Calu3 (cell line): Measurements from ENCODE around the gene DUSP22. TPM values are rescaled to one million over a fixed set of nuclear protein-coding genes. Genes with fewer than 3 reads are reported as not detected.

Source experiments
- BruUV-seq: library from RNA; stranded (reverse); fragments of 400-500 nt; replicated peaks from 2 replicates; lab custom pipeline; 2021; lab: Mats Ljungman, UMichigan
- CTCF ChIA-PET: fragments of 300-600 bp; sonication (Branson Sonifier 250); formaldehyde crosslinking; loops from one replicate; lab custom pipeline; 2022; ENCODE audit warnings: antibody characterized with exemption; lab: Charles Lee
- DNase-seq: peaks from one replicate; pipeline ENCODE4 v3.0.0; 2022
- H3K27ac Mint-ChIP-seq: one replicate; pipeline ENCODE4 v1.8.0; 2022; ENCODE audit warnings: mixed read lengths; ENCODE audit not compliant: unreplicated experiment
- H3K27me3 Mint-ChIP-seq: one replicate; pipeline ENCODE4 v1.8.0; 2022; ENCODE audit warnings: mixed read lengths; ENCODE audit not compliant: unreplicated experiment
- H3K36me3 Mint-ChIP-seq: one replicate; pipeline ENCODE4 v1.8.0; 2022; ENCODE audit warnings: mild to moderate bottlenecking, moderate library complexity, mixed read lengths; ENCODE audit not compliant: insufficient read depth, unreplicated experiment
- H3K4me1 Mint-ChIP-seq: one replicate; pipeline ENCODE4 v1.8.0; 2022; ENCODE audit warnings: mild to moderate bottlenecking, low read depth, mixed read lengths; ENCODE audit not compliant: unreplicated experiment
- H3K4me3 Mint-ChIP-seq: one replicate; pipeline ENCODE4 v1.8.0; 2022; ENCODE audit warnings: mild to moderate bottlenecking, low read depth, moderate library complexity, mixed read lengths; ENCODE audit not compliant: unreplicated experiment
- H3K9me3 Mint-ChIP-seq: one replicate; pipeline ENCODE4 v1.8.0; 2022; ENCODE audit warnings: low read depth, mixed read lengths; ENCODE audit not compliant: unreplicated experiment
- CTCF ChIP-seq: fragments of 200-600 bp; IDR thresholded peaks from one replicate; pipeline ENCODE4 v1.8.0; 2022; ENCODE audit warnings: antibody characterized with exemption; ENCODE audit not compliant: unreplicated experiment
- intact Hi-C: fragments of 100-400 bp; cut with micrococcal nuclease; formaldehyde crosslinking; loops from one replicate; pipeline ENCODE4 v1.10.0; 2022; ENCODE audit not compliant: unreplicated experiment
- total RNA-seq: library from RNA; stranded (reverse); gene quantifications from 2 replicates; pipeline ENCODE4 v1.2.3, GENCODE V29; 2022

DUSP22 gene
- total RNA-seq, 1 experiment from 2014 or later = 14.7 TPM

- Mint-ChIP-seq H3K36me3 (peaks cover 5% of the 10 kb centered on the region), H3K27me3 (no peaks in the 10 kb centered on the region), H3K4me1 (no peaks in the 10 kb centered on the region), H3K4me3 (no peak overlapping the region), H3K27ac (no peak overlapping the region), H3K9me3 (peaks cover 9% of the 10 kb centered on the region)
- no TSS peak for BruUV-seq
- no peak for TF ChIP-seq CTCF
- intact Hi-C loops = no loop called here
- DNase-seq = no peak
- CTCF ChIA-PET = no interaction called here
Observed at GRCh38 chr6:360349-360748, 68.1 kb downstream of the DUSP22 start.

- Mint-ChIP-seq H3K4me3 (no peak overlapping the region), H3K27me3 (no peaks in the 10 kb centered on the region), H3K27ac (no peak overlapping the region), H3K4me1 (no peaks in the 10 kb centered on the region), H3K36me3 (peaks cover 5% of the 10 kb centered on the region), H3K9me3 (peaks cover 12% of the 10 kb centered on the region)
- TF ChIP-seq CTCF = no peak
- CTCF ChIA-PET = no interaction called here
- DNase-seq = no peak
- BruUV-seq = no TSS peak
- intact Hi-C loops = no loop called here
Observed at GRCh38 chr6:360764-361373, 68.6 kb downstream of the DUSP22 start.

- Mint-ChIP-seq H3K27me3 (peaks cover 6% of the 10 kb centered on the region), H3K4me3 (no peak overlapping the region), H3K36me3 (peaks cover 5% of the 10 kb centered on the region), H3K4me1 (no peaks in the 10 kb centered on the region), H3K27ac (no peak overlapping the region), H3K9me3 (peaks cover 12% of the 10 kb centered on the region)
- CTCF ChIA-PET = no interaction called here
- intact Hi-C loops = no loop called here
- DNase-seq = no peak
- no peak for TF ChIP-seq CTCF
- no TSS peak for BruUV-seq
Observed at GRCh38 chr6:361411-362132, 69.3 kb downstream of the DUSP22 start.

GRCh38 chr6:362231-362923, 70.1 kb downstream of the DUSP22 start:
- no peak for TF ChIP-seq CTCF
- no peak overlapping the region for H3K27ac Mint-ChIP-seq
- no TSS peak for BruUV-seq
- intact Hi-C loops = no loop called here
- peaks cover 12% of the 10 kb centered on the region for H3K9me3 Mint-ChIP-seq
- H3K4me3 Mint-ChIP-seq = no peak overlapping the region
- H3K36me3 Mint-ChIP-seq = peaks cover 5% of the 10 kb centered on the region
- DNase-seq = no peak
- H3K27me3 Mint-ChIP-seq = peaks cover 14% of the 10 kb centered on the region
- H3K4me1 Mint-ChIP-seq = no peaks in the 10 kb centered on the region
- CTCF ChIA-PET = no interaction called here
